GM12878 (cell line): ENCODE data around the gene SCAI. TPM values are rescaled to one million over a fixed set of nuclear protein-coding genes. Genes with fewer than 3 reads are reported as not detected.

Experiments
- ATAC-seq: fragments of 200-7000 bp; cut with Tn5 transposase; 3 replicates; pipeline ENCODE4 v1.9.1; 2020; ENCODE audit warnings: mild to moderate bottlenecking, moderate library complexity
- BruUV-seq: library from RNA; stranded (reverse); fragments of 400-500 nt; replicated peaks from 2 replicates; lab custom pipeline; 2021; lab: Mats Ljungman, UMichigan
- CTCF ChIA-PET: fragments of 300-600 bp; sonication (Branson Sonifier 250); formaldehyde crosslinking; extraction: SDS; loops from one replicate; lab custom pipeline; 2021; ENCODE audit warnings: inconsistent platforms; lab: Yijun Ruan, JAX
- POLR2A ChIA-PET: fragments of 350-600 bp; formaldehyde crosslinking; extraction: SDS; loops from one replicate; lab custom pipeline; 2021; ENCODE audit warnings: inconsistent platforms; lab: Charles Lee
- RAD21 ChIA-PET: fragments of 300-600 bp; sonication (Branson Sonifier 250); formaldehyde crosslinking; loops from one replicate; lab custom pipeline; 2023; ENCODE audit warnings: antibody characterized with exemption; ENCODE audit not compliant: unreplicated experiment; lab: Charles Lee
- SMC1A ChIA-PET: fragments of 300-600 bp; sonication (Branson Sonifier 250); formaldehyde crosslinking; loops from one replicate; lab custom pipeline; 2023; ENCODE audit not compliant: unreplicated experiment, uncharacterized antibody; lab: Charles Lee
- DNase-seq: peaks from one replicate; pipeline ENCODE4 v3.0.0-alpha.2; 2011; ENCODE audit warnings: low read depth, low spot score
- FAIRE-seq: peaks from 3 replicates; lab custom pipeline; 2011; peaks lifted over from hg19 to GRCh38; lab: Jason Lieb, UNC
- H2AFZ ChIP-seq: 2 replicates; pipeline ENCODE4 v1.6.0; 2011; ENCODE audit warnings: low read depth, low read length, control low read depth; ENCODE audit not compliant: control insufficient read depth
- H3K27ac ChIP-seq: 2 replicates; pipeline ENCODE4 v1.5.1; 2011; ENCODE audit warnings: control low read depth; ENCODE audit not compliant: control insufficient read depth, insufficient read depth
- H3K27me3 ChIP-seq, 2 experiments: replicated peaks in 1 of 2; 2 replicates each; pipeline versions ENCODE4 v1.6.0 to v1.6.1; 2011; ENCODE audit warnings: low read length in 1 of 2; ENCODE audit not compliant: control insufficient read depth in 2 of 2, insufficient read depth in 2 of 2
- H3K36me3 ChIP-seq, 2 experiments: 2 replicates each; pipeline ENCODE4 v1.5.1; 2011; ENCODE audit warnings: low read length in 1 of 2; ENCODE audit not compliant: control insufficient read depth in 2 of 2, insufficient read depth in 2 of 2
- H3K4me1 ChIP-seq: 2 replicates; pipeline ENCODE4 v1.6.1; 2011; ENCODE audit warnings: mild to moderate bottlenecking, low read length, moderate library complexity, mixed read lengths; ENCODE audit not compliant: control insufficient read depth, insufficient read depth
- H3K4me2 ChIP-seq: 2 replicates; pipeline ENCODE4 v1.6.0; 2011; ENCODE audit warnings: control low read depth; ENCODE audit not compliant: control insufficient read depth, insufficient read depth
- H3K4me3 ChIP-seq: fragments of 200-600 bp; sonication (generic); 2 replicates; pipeline ENCODE4 v1.5.1; 2016
- H3K79me2 ChIP-seq: 2 replicates; pipeline ENCODE4 v1.6.0; 2011; ENCODE audit warnings: low read length; ENCODE audit not compliant: control insufficient read depth, insufficient read depth
- H3K9ac ChIP-seq: 2 replicates; pipeline ENCODE4 v1.8.0; 2011; ENCODE audit warnings: low read length, control low read depth, mixed read lengths; ENCODE audit not compliant: control insufficient read depth, insufficient read depth
- H3K9me3 ChIP-seq: replicated peaks from 3 replicates; pipeline ENCODE4 v1.5.1; 2011; ENCODE audit warnings: mild to moderate bottlenecking, low read length; ENCODE audit not compliant: control insufficient read depth, insufficient read depth
- H4K20me1 ChIP-seq: 2 replicates; pipeline ENCODE4 v1.6.0; 2011; ENCODE audit not compliant: control insufficient read depth, insufficient read depth
- ASH2L ChIP-seq: fragments of 300-600, 200-600 bp; sonication (generic); IDR thresholded peaks from 2 replicates; pipeline ENCODE4 v1.6.1; 2017; ENCODE audit warnings: low read depth, mild to moderate bottlenecking, borderline replicate concordance
- BCL11A ChIP-seq: IDR thresholded peaks from 2 replicates; pipeline ENCODE4 v1.6.1; 2011; ENCODE audit warnings: low read depth, low read length
- BMI1 ChIP-seq: fragments of 450-650 bp; IDR thresholded peaks from 2 replicates; pipeline ENCODE4 v1.6.1; 2016; ENCODE audit warnings: mild to moderate bottlenecking, moderate library complexity, borderline replicate concordance
- IKZF1 ChIP-seq: fragments of 450-650 bp; conservative IDR thresholded peaks from 2 replicates; pipeline ENCODE4 v1.6.1; 2017; ENCODE audit warnings: antibody characterized with exemption, mild to moderate bottlenecking
- MEF2A ChIP-seq: IDR thresholded peaks from 2 replicates; pipeline ENCODE4 v1.6.1; 2011; ENCODE audit warnings: low read depth, mild to moderate bottlenecking, low read length, moderate library complexity; ENCODE audit not compliant: insufficient read depth
- MYB ChIP-seq: fragments of 150-350 bp; IDR thresholded peaks from 2 replicates; pipeline ENCODE4 v1.6.1; 2014; ENCODE audit warnings: mild to moderate bottlenecking, low read depth, low read length, borderline replicate concordance
- NR2C1 ChIP-seq: fragments of 450-650 bp; IDR thresholded peaks from 2 replicates; pipeline ENCODE4 v1.6.1; 2017; ENCODE audit warnings: antibody characterized with exemption, mild to moderate bottlenecking, moderate library complexity
- PML ChIP-seq: IDR thresholded peaks from 2 replicates; pipeline ENCODE4 v1.6.1; 2012; ENCODE audit warnings: low read length, inconsistent platforms
- SIX5 ChIP-seq: IDR thresholded peaks from 2 replicates; pipeline ENCODE4 v1.6.1; 2011; ENCODE audit warnings: mild to moderate bottlenecking, low read depth, low read length, moderate library complexity; ENCODE audit not compliant: severe bottlenecking
- ZNF217 ChIP-seq: fragments of 450-650 bp; IDR thresholded peaks from 2 replicates; pipeline ENCODE4 v1.6.1; 2017; ENCODE audit warnings: antibody characterized with exemption, mild to moderate bottlenecking
- WGBS: methylation state at CpG from one replicate; pipeline ENCODE4 v1.1.6; 2016; ENCODE audit warnings: low lambda C conversion rate; ENCODE audit not compliant: insufficient replicate concordance, insufficient coverage; ENCODE audit errors: missing lambda C conversion rate; 5-methylcytosine and 5-hydroxymethylcytosine counted together
- in situ Hi-C: fragments of 300-500 bp; cut with MboI; formaldehyde crosslinking; loops from 9 replicates; pipeline ENCODE4 v1.14.3; 2018; ENCODE audit warnings: mixed read lengths
- intact Hi-C: fragments of 100-400 bp; cut with micrococcal nuclease; formaldehyde crosslinking; loops from one replicate; pipeline ENCODE4 v1.14.2; 2022; ENCODE audit not compliant: unreplicated experiment
- polyA plus RNA-seq, 11 experiments: library from polyadenylated mRNA; depleted of rRNA in 4 of 11; unstranded in 6 of 11; stranded (reverse) in 5 of 11; fragments of >200 nt; fragmentation: Nextera tagmentation in 4 of 11; fragmentation: Illumina TruSeq in 1 of 11; extraction: Ambion mirVana in 4 of 11; extraction: Trizol in 1 of 11; gene quantifications; 1 replicate in 1 of 11; 2 replicates in 10 of 11; pipeline versions ENCODE4 v1.2.1 to v1.2.3, GENCODE V29; 2011 to 2016; ENCODE audit warnings: inconsistent platforms in 2 of 11, missing spikeins in 2 of 11, low read depth in 1 of 11
- total RNA-seq, 4 experiments: library from RNA; depleted of rRNA in 3 of 4; stranded (reverse); fragments of >200 nt in 3 of 4; fragmentation: Illumina TruSeq in 1 of 4; extraction: Trizol in 1 of 4; gene quantifications; 2 replicates each; pipeline versions ENCODE4 v1.2.1 to v1.2.3, GENCODE V29; 2013 to 2021
- TF ChIP-seq, protein P1 (sequence below): fragments of 450-650 bp; IDR thresholded peaks from 2 replicates; pipeline ENCODE4 v1.6.1; 2017; ENCODE audit warnings: mild to moderate bottlenecking, moderate library complexity
- TF ChIP-seq, protein P2 (sequence below), 3 experiments: IDR thresholded peaks in 2 of 3; conservative IDR thresholded peaks in 1 of 3; 2 replicates each; pipeline ENCODE4 v1.5.1; 2011; ENCODE audit warnings: low read depth in 3 of 3, low read length in 3 of 3, mild to moderate bottlenecking in 3 of 3, control low read depth in 2 of 3, moderate library complexity in 2 of 3, inconsistent platforms in 1 of 3, mixed read lengths in 1 of 3; ENCODE audit not compliant: control insufficient read depth in 2 of 3, insufficient read depth in 1 of 3; ENCODE audit errors: extremely low read depth in 1 of 3

SCAI gene
- total and polyA plus RNA-seq, 10 of the 15 experiments (the other 5 are each of a cell fraction or from before 2014, with no cell fraction given), result 0.52 to 8.8 (median 5.1) TPM

DNA sequence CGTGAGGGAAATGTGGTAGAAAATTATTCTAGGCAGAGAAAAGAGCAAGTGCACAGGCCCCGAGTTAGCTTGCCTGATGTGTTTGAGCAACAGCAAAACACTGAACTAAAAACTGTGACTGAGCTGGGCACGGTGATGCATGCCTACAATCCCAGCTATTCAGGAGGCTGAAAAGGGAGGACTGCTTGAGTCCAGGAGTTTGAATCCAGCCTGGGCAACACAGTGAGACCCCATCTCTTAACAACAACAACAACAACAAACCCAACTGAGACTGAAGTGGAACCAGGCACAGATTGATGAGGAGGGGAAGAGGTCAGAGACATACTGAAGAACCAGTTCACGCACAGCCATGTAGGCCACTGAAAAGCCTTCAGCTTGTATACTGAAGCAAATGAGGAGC, 42.5 kb downstream of the SCAI start:
- Histone ChIP-seq H3K9me3 (no peaks in the 10 kb centered on the region; the same call in 2 of the 3 replicates), H3K27ac (no peak overlapping the region), H3K4me3 (no peak overlapping the region), H2AFZ (no peak overlapping the region), H3K36me3 (no peaks in the 10 kb centered on the region), H3K79me2 (no peaks in the 10 kb centered on the region), H3K4me2 (no peak overlapping the region), H3K27me3 (no peaks in the 10 kb centered on the region), H3K9ac (no peak overlapping the region), H3K4me1 (no peaks in the 10 kb centered on the region), H4K20me1 (no peaks in the 10 kb centered on the region)
- intact Hi-C loops (no loop called here), in situ Hi-C loops (no loop called here)
- ChIA-PET CTCF (interaction anchor here (1.0 to 1.7 kb wide), 2 partner anchors 11 to 14 kb away, joined by 3 to 5 read pairs; no protein-coding TSS in a partner anchor), POLR2A (interaction anchor here (0.6 to 0.7 kb wide), 2 partner anchors 11 to 275 kb away, joined by 3 to 7 read pairs; no protein-coding TSS in a partner anchor), SMC1A (interaction anchor here (0.8 to 1.2 kb wide), 2 partner anchors 8 to 10 kb away, joined by 3 read pairs; no protein-coding TSS in a partner anchor), RAD21 (no interaction called here)
- no TSS peak for BruUV-seq
- DNase-seq (no peak), ATAC-seq (no peak), FAIRE-seq (no peak)
- WGBS, result 76% methylated on average over 4 of the region's 4 CpGs
- no peak for TF ChIP-seq ZNF217
- TF ChIP-seq, protein P1, sequence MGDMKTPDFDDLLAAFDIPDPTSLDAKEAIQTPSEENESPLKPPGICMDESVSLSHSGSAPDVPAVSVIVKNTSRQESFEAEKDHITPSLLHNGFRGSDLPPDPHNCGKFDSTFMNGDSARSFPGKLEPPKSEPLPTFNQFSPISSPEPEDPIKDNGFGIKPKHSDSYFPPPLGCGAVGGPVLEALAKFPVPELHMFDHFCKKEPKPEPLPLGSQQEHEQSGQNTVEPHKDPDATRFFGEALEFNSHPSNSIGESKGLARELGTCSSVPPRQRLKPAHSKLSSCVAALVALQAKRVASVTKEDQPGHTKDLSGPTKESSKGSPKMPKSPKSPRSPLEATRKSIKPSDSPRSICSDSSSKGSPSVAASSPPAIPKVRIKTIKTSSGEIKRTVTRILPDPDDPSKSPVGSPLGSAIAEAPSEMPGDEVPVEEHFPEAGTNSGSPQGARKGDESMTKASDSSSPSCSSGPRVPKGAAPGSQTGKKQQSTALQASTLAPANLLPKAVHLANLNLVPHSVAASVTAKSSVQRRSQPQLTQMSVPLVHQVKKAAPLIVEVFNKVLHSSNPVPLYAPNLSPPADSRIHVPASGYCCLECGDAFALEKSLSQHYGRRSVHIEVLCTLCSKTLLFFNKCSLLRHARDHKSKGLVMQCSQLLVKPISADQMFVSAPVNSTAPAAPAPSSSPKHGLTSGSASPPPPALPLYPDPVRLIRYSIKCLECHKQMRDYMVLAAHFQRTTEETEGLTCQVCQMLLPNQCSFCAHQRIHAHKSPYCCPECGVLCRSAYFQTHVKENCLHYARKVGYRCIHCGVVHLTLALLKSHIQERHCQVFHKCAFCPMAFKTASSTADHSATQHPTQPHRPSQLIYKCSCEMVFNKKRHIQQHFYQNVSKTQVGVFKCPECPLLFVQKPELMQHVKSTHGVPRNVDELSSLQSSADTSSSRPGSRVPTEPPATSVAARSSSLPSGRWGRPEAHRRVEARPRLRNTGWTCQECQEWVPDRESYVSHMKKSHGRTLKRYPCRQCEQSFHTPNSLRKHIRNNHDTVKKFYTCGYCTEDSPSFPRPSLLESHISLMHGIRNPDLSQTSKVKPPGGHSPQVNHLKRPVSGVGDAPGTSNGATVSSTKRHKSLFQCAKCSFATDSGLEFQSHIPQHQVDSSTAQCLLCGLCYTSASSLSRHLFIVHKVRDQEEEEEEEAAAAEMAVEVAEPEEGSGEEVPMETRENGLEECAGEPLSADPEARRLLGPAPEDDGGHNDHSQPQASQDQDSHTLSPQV, result no peak
- no peak for TF ChIP-seq MEF2A
- TF ChIP-seq ASH2L, result no peak
- TF ChIP-seq BMI1, result no peak
- TF ChIP-seq, protein P2, sequence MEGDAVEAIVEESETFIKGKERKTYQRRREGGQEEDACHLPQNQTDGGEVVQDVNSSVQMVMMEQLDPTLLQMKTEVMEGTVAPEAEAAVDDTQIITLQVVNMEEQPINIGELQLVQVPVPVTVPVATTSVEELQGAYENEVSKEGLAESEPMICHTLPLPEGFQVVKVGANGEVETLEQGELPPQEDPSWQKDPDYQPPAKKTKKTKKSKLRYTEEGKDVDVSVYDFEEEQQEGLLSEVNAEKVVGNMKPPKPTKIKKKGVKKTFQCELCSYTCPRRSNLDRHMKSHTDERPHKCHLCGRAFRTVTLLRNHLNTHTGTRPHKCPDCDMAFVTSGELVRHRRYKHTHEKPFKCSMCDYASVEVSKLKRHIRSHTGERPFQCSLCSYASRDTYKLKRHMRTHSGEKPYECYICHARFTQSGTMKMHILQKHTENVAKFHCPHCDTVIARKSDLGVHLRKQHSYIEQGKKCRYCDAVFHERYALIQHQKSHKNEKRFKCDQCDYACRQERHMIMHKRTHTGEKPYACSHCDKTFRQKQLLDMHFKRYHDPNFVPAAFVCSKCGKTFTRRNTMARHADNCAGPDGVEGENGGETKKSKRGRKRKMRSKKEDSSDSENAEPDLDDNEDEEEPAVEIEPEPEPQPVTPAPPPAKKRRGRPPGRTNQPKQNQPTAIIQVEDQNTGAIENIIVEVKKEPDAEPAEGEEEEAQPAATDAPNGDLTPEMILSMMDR (IDR thresholded peaks at IDR 0.05 in 2 of 3, conservative IDR thresholded peaks at IDR 0.05 in 1 of 3; ENCODE audit: control insufficient read depth in 2 of 3, extremely low read depth in 1 of 3, insufficient read depth in 1 of 3, low read depth in 3 of 3, low read length in 3 of 3), result no peak
- no peak for TF ChIP-seq NR2C1
- TF ChIP-seq IKZF1, result no peak
- no peak for TF ChIP-seq BCL11A
- TF ChIP-seq PML, result no peak
- no peak for TF ChIP-seq MYB
- TF ChIP-seq SIX5, result no peak
